Keratinocyte (primary cell): ENCODE data around the gene LRRC52. TPM values are rescaled to one million over a fixed set of nuclear protein-coding genes. Genes with fewer than 3 reads are reported as not detected.

Experiments used
- DNase-seq: peaks from one replicate; pipeline ENCODE4 v3.0.0-alpha.2; 2011; ENCODE audit warnings: low read depth, missing footprints, low spot score
- FAIRE-seq: peaks from 2 replicates; lab custom pipeline; 2011; peaks lifted over from hg19 to GRCh38; lab: Jason Lieb, UNC
- H2AFZ ChIP-seq: 2 replicates; pipeline ENCODE4 v1.6.0; 2012; ENCODE audit warnings: low read length, control low read depth, inconsistent platforms; ENCODE audit not compliant: control insufficient read depth
- H3K27ac ChIP-seq: 2 replicates; pipeline ENCODE4 v1.5.1; 2011; ENCODE audit warnings: low read length; ENCODE audit not compliant: control insufficient read depth, insufficient read depth
- H3K27me3 ChIP-seq: 3 replicates; pipeline ENCODE4 v1.6.0; 2011; ENCODE audit warnings: low read length; ENCODE audit not compliant: control insufficient read depth, insufficient read depth; ENCODE audit errors: extremely low read depth
- H3K36me3 ChIP-seq, 2 experiments: 2 replicates in 1 of 2; 3 replicates in 1 of 2; pipeline ENCODE4 v1.5.1; 2011; ENCODE audit warnings: low read length in 2 of 2, mild to moderate bottlenecking in 1 of 2; ENCODE audit not compliant: control insufficient read depth in 2 of 2, insufficient read depth in 2 of 2; ENCODE audit errors: extremely low read depth in 1 of 2
- H3K4me1 ChIP-seq: 3 replicates; pipeline ENCODE4 v1.5.1; 2011; ENCODE audit warnings: low read length; ENCODE audit not compliant: control insufficient read depth, insufficient read depth; ENCODE audit errors: extremely low read depth
- H3K4me2 ChIP-seq: 3 replicates; pipeline ENCODE4 v1.6.0; 2011; ENCODE audit warnings: low read depth, low read length; ENCODE audit not compliant: control insufficient read depth, insufficient read depth; ENCODE audit errors: extremely low read depth
- H3K4me3 ChIP-seq, 3 experiments: fragments of 200-600 bp in 1 of 3; sonication (generic) in 1 of 3; 2 replicates in 2 of 3; 3 replicates in 1 of 3; pipeline ENCODE4 v1.5.1; 2011 to 2016; ENCODE audit warnings: low read length in 3 of 3, mild to moderate bottlenecking in 3 of 3, control low read depth in 2 of 3, inconsistent platforms in 1 of 3, low read depth in 1 of 3, mixed read lengths in 1 of 3, mixed run types in 1 of 3, moderate library complexity in 1 of 3; ENCODE audit not compliant: control insufficient read depth in 2 of 3, insufficient read depth in 2 of 3; ENCODE audit errors: extremely low read depth in 1 of 3
- H3K79me2 ChIP-seq: 2 replicates; pipeline ENCODE4 v1.6.0; 2012; ENCODE audit warnings: low read length; ENCODE audit not compliant: control insufficient read depth, insufficient read depth
- H3K9ac ChIP-seq: 3 replicates; pipeline ENCODE4 v1.6.0; 2011; ENCODE audit warnings: low read length; ENCODE audit not compliant: control insufficient read depth, insufficient read depth; ENCODE audit errors: extremely low read depth
- H3K9me1 ChIP-seq: 3 replicates; pipeline ENCODE4 v1.6.0; 2011; ENCODE audit warnings: low read length; ENCODE audit not compliant: control insufficient read depth, insufficient read depth; ENCODE audit errors: extremely low read depth
- H3K9me3 ChIP-seq: 2 replicates; pipeline ENCODE4 v1.5.1; 2012; ENCODE audit warnings: low read depth, low read length; ENCODE audit not compliant: control insufficient read depth
- H4K20me1 ChIP-seq: 3 replicates; pipeline ENCODE4 v1.6.0; 2011; ENCODE audit warnings: low read length; ENCODE audit not compliant: control insufficient read depth, insufficient read depth; ENCODE audit errors: extremely low read depth
- CTCF ChIP-seq, 3 experiments: IDR thresholded peaks in 1 of 3; conservative IDR thresholded peaks in 1 of 3; optimal IDR thresholded peaks in 1 of 3; 2 replicates in 2 of 3; 3 replicates in 1 of 3; pipeline versions ENCODE3 to v1.5.1; 2011; ENCODE audit warnings: low read length in 3 of 3, mild to moderate bottlenecking in 3 of 3, moderate library complexity in 2 of 3, control low read depth in 1 of 3, inconsistent platforms in 1 of 3; ENCODE audit not compliant: insufficient read depth in 2 of 3; ENCODE audit errors: extremely low read depth in 1 of 3
- EZH2 ChIP-seq: IDR thresholded peaks from one replicate; pipeline ENCODE4 v1.6.1; 2012; ENCODE audit warnings: inconsistent platforms, mild to moderate bottlenecking, low read length, moderate library complexity
- dilution Hi-C: fragments of 300-500 bp; cut with MboI; formaldehyde crosslinking; loops from one replicate; pipeline ENCODE4 v1.7.0; 2020; ENCODE audit warnings: low sequenced_read_pairs; ENCODE audit not compliant: extremely low pct_ligation_motif_present
- polyA plus RNA-seq, 5 experiments: library from polyadenylated mRNA; depleted of rRNA in 3 of 5; stranded (reverse) in 3 of 5; stranded (forward) in 1 of 5; unstranded in 1 of 5; fragments of >200 nt; gene quantifications; 1 replicate in 1 of 5; 2 replicates in 3 of 5; 3 replicates in 1 of 5; pipeline versions ENCODE4 v1.2.1 to v1.2.3, GENCODE V29; 2011 to 2012; ENCODE audit warnings: missing spikeins in 2 of 5, low read depth in 1 of 5, low replicate concordance in 1 of 5

LRRC52 gene
- polyA plus RNA-seq, 1 donor (not counting 4 experiments of a cell fraction or from before 2014, with no cell fraction given): not detected

DNA sequence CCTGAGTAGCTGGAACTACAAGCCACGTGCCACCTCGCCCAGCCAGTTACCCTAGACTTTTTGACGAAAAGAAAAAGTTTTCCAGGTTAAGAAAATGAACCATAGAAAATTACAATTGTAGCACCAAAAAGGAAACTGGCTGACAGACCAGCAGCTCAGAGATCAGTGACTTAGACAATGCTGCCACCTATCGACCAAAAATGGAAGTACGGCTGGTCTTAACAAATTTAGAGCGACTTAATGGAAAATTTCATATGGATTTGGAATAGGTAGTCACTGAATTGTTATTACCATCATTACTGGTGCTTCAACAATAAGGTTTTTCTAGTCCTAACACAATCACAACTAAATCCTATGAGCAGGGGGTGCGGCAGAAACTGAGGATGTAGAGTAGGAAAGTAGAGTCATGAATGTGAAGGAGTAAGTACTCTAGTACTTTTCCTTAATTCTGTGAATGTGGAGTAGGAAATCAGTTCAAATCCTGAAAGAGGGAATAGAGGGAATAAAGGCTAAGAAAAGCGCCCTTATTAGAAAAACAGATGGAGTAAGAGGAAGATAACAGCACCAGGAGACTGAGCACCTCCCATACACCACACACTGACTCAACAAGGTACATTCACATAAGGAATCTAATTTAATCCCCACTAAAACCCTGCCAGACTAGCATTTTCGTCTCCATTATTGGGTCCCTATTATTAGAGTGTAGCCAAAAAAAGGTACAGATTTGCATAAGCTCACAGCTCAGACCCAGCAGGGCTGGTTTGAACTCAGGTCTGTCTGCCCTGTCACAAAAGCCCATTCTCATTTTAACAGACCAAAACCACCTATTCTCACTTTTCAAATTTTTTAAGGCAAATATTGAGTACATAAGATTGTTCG lies 49.4 kb downstream of the LRRC52 start:
- Histone ChIP-seq H3K9me1 (no peaks in the 10 kb centered on the region), H2AFZ (no peak overlapping the region), H3K9me3 (no peaks in the 10 kb centered on the region), H3K79me2 (no peaks in the 10 kb centered on the region), H4K20me1 (peaks cover 2% of the 10 kb centered on the region), H3K4me2 (no peak overlapping the region), H3K4me1 (peaks cover 4% of the 10 kb centered on the region), H3K4me3 (no peak overlapping the region), H3K9ac (no peak overlapping the region), H3K27me3 (peaks cover 38% of the 10 kb centered on the region), H3K27ac (no peak overlapping the region), H3K36me3 (no peaks in the 10 kb centered on the region)
- no peak for DNase-seq
- TF ChIP-seq CTCF (optimal IDR thresholded peaks at IDR 0.05 in 1 of 3, IDR thresholded peaks at IDR 0.05 in 1 of 3, conservative IDR thresholded peaks at IDR 0.05 in 1 of 3; ENCODE audit: extremely low read depth in 1 of 3, insufficient read depth in 2 of 3, low read length in 3 of 3) (peak; percentile 64 to 80 (median 66)), EZH2 (no peak)
- dilution Hi-C loops: loop anchor here (10.0 kb wide), 1 partner anchor 198 kb away; no protein-coding TSS in a partner anchor
- peak; percentile 73 for FAIRE-seq

GRCh38 chr1:165595246-165595938 lies 51.6 kb downstream of the LRRC52 start:
- FAIRE-seq (no peak), DNase-seq (no peak)
- peaks cover 2% of the 10 kb centered on the region for H4K20me1 ChIP-seq
- H3K4me3 ChIP-seq: no peak overlapping the region
- TF ChIP-seq EZH2 (no peak), CTCF (optimal IDR thresholded peaks at IDR 0.05 in 1 of 3, IDR thresholded peaks at IDR 0.05 in 1 of 3, conservative IDR thresholded peaks at IDR 0.05 in 1 of 3; ENCODE audit: extremely low read depth in 1 of 3, insufficient read depth in 2 of 3, low read length in 3 of 3) (no peak)
- no peak overlapping the region for H3K9ac ChIP-seq
- H3K36me3 ChIP-seq: no peaks in the 10 kb centered on the region
- no peak overlapping the region for H3K4me2 ChIP-seq
- no peaks in the 10 kb centered on the region for H3K79me2 ChIP-seq
- no peaks in the 10 kb centered on the region for H3K9me3 ChIP-seq
- no peak overlapping the region for H3K27ac ChIP-seq
- peaks cover 10% of the 10 kb centered on the region for H3K4me1 ChIP-seq
- no peaks in the 10 kb centered on the region for H3K9me1 ChIP-seq
- dilution Hi-C loops: loop anchor here (10.0 kb wide), 1 partner anchor 201 kb away; no protein-coding TSS in a partner anchor
- H3K27me3 ChIP-seq: peaks cover 26% of the 10 kb centered on the region
- H2AFZ ChIP-seq: no peak overlapping the region
